GM19035 (cell line): ENCODE measurements around the gene GMEB2.
"Not testable (repeated sequence)": the region's sequence is repeated elsewhere in the genome, so short reads cannot be mapped to it uniquely, and the experiment has no call there.

Source experiments
- ATAC-seq: cut with Tn5 transposase; IDR thresholded peaks from one replicate; pipeline ENCODE4 v1.9.1; 2021; ENCODE audit not compliant: unreplicated experiment

GMEB2 gene

GRCh38 chr20:63639093-63639975 is 12.4 kb upstream of the GMEB2 start:
- ATAC-seq, result no peak

- ATAC-seq, result no peak
Observed at GRCh38 chr20:63636752-63637628, 10.1 kb upstream of the GMEB2 start.

- peak; percentile 51 for ATAC-seq
Observed at GRCh38 chr20:63635431-63636141, 8.7 kb upstream of the GMEB2 start.

GRCh38 chr20:63633732-63634131 is 6.8 kb upstream of the GMEB2 start:
- no peak for ATAC-seq

- not testable (repeated sequence) for ATAC-seq
Observed at GRCh38 chr20:63631426-63631825, 4.5 kb upstream of the GMEB2 start.

GRCh38 chr20:63630956-63631355 is 4.1 kb upstream of the GMEB2 start:
- not testable (repeated sequence) for ATAC-seq

- no peak for ATAC-seq
Observed at GRCh38 chr20:63628246-63628975, 1.5 kb upstream of the GMEB2 start.

- no peak for ATAC-seq
Observed at GRCh38 chr20:63627751-63628245, 897 bp upstream of the GMEB2 start.

- ATAC-seq, result peak; percentile 78
Observed at GRCh38 chr20:63627129-63627750, 339 bp upstream of the GMEB2 start.

GRCh38 chr20:63625771-63626423 is 1.0 kb downstream of the GMEB2 start:
- no peak for ATAC-seq

- no peak for ATAC-seq
Observed at GRCh38 chr20:63624486-63624885, 2.4 kb downstream of the GMEB2 start.

GRCh38 chr20:63622732-63623131 is 4.2 kb downstream of the GMEB2 start:
- no peak for ATAC-seq

GRCh38 chr20:63622096-63622495 is 4.8 kb downstream of the GMEB2 start:
- no peak for ATAC-seq

- ATAC-seq, result no peak
Observed at GRCh38 chr20:63620991-63621390, 5.9 kb downstream of the GMEB2 start.

- no peak for ATAC-seq
Observed at GRCh38 chr20:63619505-63619904, 7.4 kb downstream of the GMEB2 start.

GRCh38 chr20:63619086-63619485 is 7.8 kb downstream of the GMEB2 start:
- no peak for ATAC-seq

GRCh38 chr20:63618291-63618980 is 8.5 kb downstream of the GMEB2 start:
- no peak for ATAC-seq

GRCh38 chr20:63617876-63618265 is 9.0 kb downstream of the GMEB2 start:
- ATAC-seq, result no peak
